H1 (cell line): ENCODE data around the gene PAX5. TPM values are rescaled to one million over a fixed set of nuclear protein-coding genes. Genes with fewer than 3 reads are reported as not detected.

Experiments
- CTCF ChIA-PET: fragments of 300-600 bp; sonication (Branson Sonifier 250); formaldehyde crosslinking; loops from one replicate; lab custom pipeline; 2021; ENCODE audit not compliant: partially characterized antibody; lab: Charles Lee
- POLR2A ChIA-PET: fragments of 300-600 bp; sonication (Branson Sonifier 250); formaldehyde crosslinking; loops from one replicate; lab custom pipeline; 2021; ENCODE audit warnings: inconsistent platforms; ENCODE audit not compliant: partially characterized antibody; lab: Charles Lee
- DNase-seq, 2 experiments: peaks; one replicate each; pipeline versions ENCODE4 v3.0.0 to v3.0.0-alpha.2; 2010 to 2022; ENCODE audit warnings: low spot score in 2 of 2, low read depth in 1 of 2, mixed read lengths in 1 of 2
- FAIRE-seq: peaks from 2 replicates; lab custom pipeline; 2011; peaks lifted over from hg19 to GRCh38; lab: Jason Lieb, UNC
- H2AFZ ChIP-seq: 2 replicates; pipeline ENCODE4 v1.8.1; 2012; ENCODE audit warnings: low read length, inconsistent platforms
- H2AK5ac ChIP-seq: 2 replicates; pipeline ENCODE4 v1.6.1; 2013; ENCODE audit warnings: low read depth, low read length
- H2BK120ac ChIP-seq: replicated peaks from 2 replicates; pipeline ENCODE3; 2013; ENCODE audit warnings: low read depth, low read length, inconsistent platforms
- H2BK12ac ChIP-seq: 2 replicates; pipeline ENCODE4 v1.6.1; 2013; ENCODE audit warnings: low read depth, low read length
- H2BK15ac ChIP-seq: 2 replicates; pipeline ENCODE4 v1.6.1; 2013; ENCODE audit warnings: low read length
- H2BK20ac ChIP-seq: 2 replicates; pipeline ENCODE4 v1.6.1; 2013; ENCODE audit warnings: low read length
- H2BK5ac ChIP-seq: 2 replicates; pipeline ENCODE4 v1.6.1; 2013; ENCODE audit warnings: low read depth, low read length
- H3K14ac ChIP-seq: 2 replicates; pipeline ENCODE4 v1.6.1; 2013; ENCODE audit warnings: inconsistent platforms; ENCODE audit not compliant: insufficient read length
- H3K18ac ChIP-seq: 2 replicates; pipeline ENCODE4 v1.6.1; 2013; ENCODE audit warnings: low read length; ENCODE audit errors: extremely low read depth
- H3K23ac ChIP-seq: 2 replicates; pipeline ENCODE4 v1.6.1; 2013; ENCODE audit warnings: inconsistent platforms; ENCODE audit not compliant: insufficient read length
- H3K23me2 ChIP-seq: 2 replicates; pipeline ENCODE4 v1.6.1; 2013; ENCODE audit warnings: low read depth, low read length
- H3K27ac ChIP-seq: 2 replicates; pipeline ENCODE4 v1.6.1; 2011; ENCODE audit warnings: low read depth, low read length, inconsistent platforms
- H3K27me3 ChIP-seq, 4 experiments: replicated peaks in 1 of 4; 1 replicate in 1 of 4; 2 replicates in 3 of 4; pipeline versions ENCODE4 v1.6.1 to v1.8.1; 2011 to 2013; ENCODE audit warnings: low read length in 3 of 4, mild to moderate bottlenecking in 3 of 4, inconsistent platforms in 2 of 4, mixed read lengths in 2 of 4, moderate library complexity in 1 of 4; ENCODE audit not compliant: control insufficient read depth in 3 of 4, insufficient read depth in 3 of 4; ENCODE audit errors: extremely low read depth in 1 of 4
- H3K36me3 ChIP-seq, 4 experiments: 2 replicates each; pipeline versions ENCODE4 v1.6.1 to v1.8.1; 2011 to 2013; ENCODE audit warnings: mild to moderate bottlenecking in 4 of 4, low read length in 3 of 4, moderate library complexity in 2 of 4, control low read depth in 1 of 4, inconsistent platforms in 1 of 4; ENCODE audit not compliant: insufficient read depth in 4 of 4, control insufficient read depth in 2 of 4
- H3K4ac ChIP-seq: replicated peaks from 2 replicates; pipeline ENCODE3; 2013; ENCODE audit warnings: low read length, low read depth, mixed read lengths, inconsistent platforms; ENCODE audit not compliant: insufficient read length
- H3K4me1 ChIP-seq, 4 experiments: replicated peaks in 1 of 4; 1 replicate in 1 of 4; 2 replicates in 3 of 4; pipeline versions ENCODE4 v1.6.1 to v1.8.1; 2011 to 2013; ENCODE audit warnings: low read length in 3 of 4, inconsistent platforms in 2 of 4, mixed read lengths in 1 of 4; ENCODE audit not compliant: insufficient read depth in 4 of 4, control insufficient read depth in 3 of 4
- H3K4me2 ChIP-seq, 2 experiments: 2 replicates each; pipeline versions ENCODE4 v1.6.1 to v1.8.1; 2011 to 2013; ENCODE audit warnings: low read depth in 2 of 2, low read length in 2 of 2, control low read depth in 1 of 2, inconsistent platforms in 1 of 2, mild to moderate bottlenecking in 1 of 2; ENCODE audit not compliant: insufficient read depth in 1 of 2
- H3K4me3 ChIP-seq, 4 experiments: fragments of 200-600, 300-600 bp in 1 of 4; sonication (generic), shearing (Covaris generic), sonication (Bioruptor Twin) in 1 of 4; 2 replicates each; pipeline versions ENCODE4 v1.5.1 to v1.8.1; 2011 to 2016; ENCODE audit warnings: low read length in 4 of 4, low read depth in 3 of 4, control low read depth in 2 of 4, inconsistent platforms in 2 of 4, mild to moderate bottlenecking in 2 of 4, mixed read lengths in 1 of 4, moderate library complexity in 1 of 4; ENCODE audit not compliant: insufficient read depth in 2 of 4; ENCODE audit errors: extremely low read depth in 1 of 4
- H3K56ac ChIP-seq: replicated peaks from 2 replicates; pipeline ENCODE3; 2013; ENCODE audit warnings: low read depth, mild to moderate bottlenecking, mixed read lengths, low read length, inconsistent platforms; ENCODE audit not compliant: insufficient read length
- H3K79me1 ChIP-seq: 2 replicates; pipeline ENCODE4 v1.6.1; 2013; ENCODE audit warnings: low read depth, low read length, control low read depth
- H3K79me2 ChIP-seq, 2 experiments: 2 replicates each; pipeline versions ENCODE4 v1.6.1 to v1.8.1; 2012 to 2013; ENCODE audit warnings: low read length in 2 of 2, mild to moderate bottlenecking in 2 of 2, inconsistent platforms in 1 of 2; ENCODE audit not compliant: insufficient read depth in 2 of 2, control insufficient read depth in 1 of 2
- H3K9ac ChIP-seq, 4 experiments: replicated peaks in 1 of 4; 1 replicate in 1 of 4; 2 replicates in 3 of 4; pipeline versions ENCODE4 v1.6.1 to v1.8.1; 2011 to 2013; ENCODE audit warnings: low read depth in 3 of 4, low read length in 3 of 4, control low read depth in 2 of 4, mild to moderate bottlenecking in 2 of 4, moderate library complexity in 2 of 4, inconsistent platforms in 1 of 4; ENCODE audit errors: extremely low read depth in 1 of 4
- H3K9me3 ChIP-seq, 2 experiments: 2 replicates each; pipeline versions ENCODE4 v1.6.1 to v1.8.1; 2012 to 2013; ENCODE audit warnings: mild to moderate bottlenecking in 2 of 2, moderate library complexity in 2 of 2, control low read depth in 1 of 2, inconsistent platforms in 1 of 2, low read depth in 1 of 2, low read length in 1 of 2, mixed read lengths in 1 of 2; ENCODE audit not compliant: insufficient read depth in 2 of 2
- H4K20me1 ChIP-seq, 2 experiments: replicated peaks in 1 of 2; 2 replicates each; pipeline versions ENCODE3 to v1.8.1; 2011 to 2013; ENCODE audit warnings: inconsistent platforms in 2 of 2, low read length in 2 of 2, mild to moderate bottlenecking in 1 of 2; ENCODE audit not compliant: insufficient read depth in 2 of 2, control insufficient read depth in 1 of 2
- H4K5ac ChIP-seq: 2 replicates; pipeline ENCODE4 v1.6.1; 2013; ENCODE audit warnings: low read length, low read depth, mixed read lengths, inconsistent platforms; ENCODE audit not compliant: insufficient read length
- H4K8ac ChIP-seq: 2 replicates; pipeline ENCODE4 v1.8.0; 2013; ENCODE audit warnings: mild to moderate bottlenecking, moderate library complexity, low read length, inconsistent platforms; ENCODE audit not compliant: insufficient read depth; ENCODE audit errors: extremely low read depth
- H4K91ac ChIP-seq: replicated peaks from 2 replicates; pipeline ENCODE3; 2013; ENCODE audit warnings: low read length, mixed read lengths, inconsistent platforms; ENCODE audit not compliant: insufficient read length
- BACH1 ChIP-seq: IDR thresholded peaks from 2 replicates; pipeline ENCODE4 v1.6.1; 2012; ENCODE audit warnings: low read length, improper control_type of control experiment
- CBX5 ChIP-seq: fragments of 300-800, 300-1000 bp; sonication (generic); IDR thresholded peaks from 2 replicates; pipeline ENCODE4 v1.7.1; 2016; ENCODE audit warnings: antibody characterized with exemption, low read length, low read depth
- CEBPB ChIP-seq: IDR thresholded peaks from 2 replicates; pipeline ENCODE4 v1.6.1; 2012; ENCODE audit warnings: low read depth, low read length
- CHD2 ChIP-seq: IDR thresholded peaks from 2 replicates; pipeline ENCODE4 v1.6.1; 2012; ENCODE audit warnings: low read length, improper control_type of control experiment
- EZH2 ChIP-seq: fragments of 200-600 bp; sonication (generic); IDR thresholded peaks from 2 replicates; pipeline ENCODE4 v1.7.1; 2012; ENCODE audit warnings: low read depth, mild to moderate bottlenecking, moderate library complexity, low read length, inconsistent platforms; ENCODE audit not compliant: severe bottlenecking
- FOSL1 ChIP-seq: IDR thresholded peaks from 2 replicates; pipeline ENCODE4 v1.6.1; 2011; ENCODE audit warnings: mild to moderate bottlenecking, low read depth, low read length, moderate library complexity; ENCODE audit not compliant: insufficient read depth
- KDM4A ChIP-seq: IDR thresholded peaks from one replicate; pipeline ENCODE4 v1.7.1; 2012; ENCODE audit warnings: low read depth, mild to moderate bottlenecking, moderate library complexity, low read length, inconsistent platforms; ENCODE audit not compliant: severe bottlenecking
- NANOG ChIP-seq: IDR thresholded peaks from 2 replicates; pipeline ENCODE4 v1.6.1; 2011; ENCODE audit warnings: low read length, low read depth, mild to moderate bottlenecking, inconsistent platforms; ENCODE audit not compliant: insufficient read depth, poor library complexity, severe bottlenecking
- SRF ChIP-seq: IDR thresholded peaks from 2 replicates; pipeline ENCODE4 v1.6.1; 2011; ENCODE audit warnings: mild to moderate bottlenecking, low read depth, low read length, moderate library complexity
- TBP ChIP-seq: IDR thresholded peaks from 2 replicates; pipeline ENCODE4 v1.6.1; 2011; ENCODE audit warnings: low read depth, low read length, improper control_type of control experiment
- TEAD4 ChIP-seq: IDR thresholded peaks from 2 replicates; pipeline ENCODE4 v1.6.1; 2012; ENCODE audit warnings: low read depth, low read length, inconsistent platforms, mixed read lengths
- YY1 ChIP-seq: IDR thresholded peaks from 2 replicates; pipeline ENCODE4 v1.6.1; 2011; ENCODE audit warnings: low read depth, mild to moderate bottlenecking, low read length
- WGBS, 2 experiments: shearing (Covaris generic) in 1 of 2; methylation state at CpG; one replicate each; pipeline versions ENCODE4 v1.1.6 to v1.1.7; 2013 to 2015; ENCODE audit warnings: low lambda C conversion rate in 2 of 2, mixed read lengths in 2 of 2, inconsistent platforms in 1 of 2, low coverage in 1 of 2, missing lambda C conversion rate in 1 of 2; ENCODE audit not compliant: insufficient replicate concordance in 2 of 2, insufficient coverage in 1 of 2, insufficient read length in 1 of 2; ENCODE audit errors: extremely low coverage in 1 of 2, missing lambda C conversion rate in 1 of 2; 5-methylcytosine and 5-hydroxymethylcytosine counted together
- polyA plus RNA-seq, 7 experiments: library from polyadenylated mRNA; depleted of rRNA in 3 of 7; stranded (reverse) in 5 of 7; unstranded in 2 of 7; fragments of >200 nt in 5 of 7; fragments of 200-250 nt in 2 of 7; gene quantifications; 1 replicate in 5 of 7; 2 replicates in 1 of 7; 4 replicates in 1 of 7; pipeline versions ENCODE4 v1.2.1 to v1.2.3, GENCODE V29; 2011 to 2013; ENCODE audit warnings: missing spikeins in 2 of 7, mixed read lengths in 2 of 7
- total RNA-seq: library from RNA; stranded (reverse); fragmentation: NEBNext Ultra II Directional; extraction: Animal tissue kit (Norgen Biotek cat#: 25700); gene quantifications from 2 replicates; pipeline ENCODE4 v1.2.1, GENCODE V29; 2021

PAX5 gene
- total and polyA plus RNA-seq, 2 of the 8 experiments (the other 6 are each of a cell fraction or from before 2014, with no cell fraction given), result 0.29 to 0.43 TPM

- H3K27me3 ChIP-seq, result no peaks in the 10 kb centered on the region
- H2AK5ac ChIP-seq, result no peak overlapping the region
- H3K4ac ChIP-seq, result no peak overlapping the region
- peaks cover 0 to 5% of the 10 kb centered on the region in 2 experiments; a peak in 1 of 4 replicates for H3K9me3 ChIP-seq
- H4K91ac ChIP-seq, result no peak overlapping the region
- H2BK5ac ChIP-seq, result no peak overlapping the region
- no peak overlapping the region for H3K4me3 ChIP-seq
- H3K79me1 ChIP-seq, result no peaks in the 10 kb centered on the region
- no peak for DNase-seq
- H3K18ac ChIP-seq, result no peak overlapping the region
- no peaks in the 10 kb centered on the region; the same call in 1 of the 2 replicates for H3K23me2 ChIP-seq
- no peak overlapping the region for H2BK12ac ChIP-seq
- POLR2A ChIA-PET, result interaction anchor here (0.7 kb wide), 1 partner anchor 670 kb away, joined by 3 read pairs; no protein-coding TSS in a partner anchor
- CTCF ChIA-PET, result interaction anchor here (1.0 to 13.4 kb wide), 14 partner anchors 8 to 192 kb away, joined by 3 to 148 read pairs (median 5); no protein-coding TSS in a partner anchor
- H3K27ac ChIP-seq, result no peak overlapping the region
- H4K8ac ChIP-seq, result no peak overlapping the region
- no peak overlapping the region for H3K14ac ChIP-seq
- H2AFZ ChIP-seq, result no peak overlapping the region
- no peak overlapping the region for H3K23ac ChIP-seq
- 0 out of 7 replicates have a peak overlapping the region, but pooled peaks of 1 of the 4 experiments have one; percentile 2 for H3K9ac ChIP-seq
- WGBS, 2 experiments, result 65% methylated on average over 5 of the region's 5 CpGs; no CpG with 5 or more reads in 1 of the 2 experiments
- no peak overlapping the region for H2BK20ac ChIP-seq
- H3K36me3 ChIP-seq, result no peaks in the 10 kb centered on the region
- no peak overlapping the region for H3K56ac ChIP-seq
- no peaks in the 10 kb centered on the region for H3K79me2 ChIP-seq
- no peak for FAIRE-seq
- peaks cover 0 to 2% (median 0%) of the 10 kb centered on the region in 4 experiments; a peak in 1 of 7 replicates for H3K4me1 ChIP-seq
- no peaks in the 10 kb centered on the region for H4K20me1 ChIP-seq
- H2BK120ac ChIP-seq, result no peak overlapping the region
- H4K5ac ChIP-seq, result no peak overlapping the region
- no peak overlapping the region for H2BK15ac ChIP-seq
- no peak overlapping the region for H3K4me2 ChIP-seq
- TF ChIP-seq SRF (no peak), CHD2 (no peak), CEBPB (no peak), NANOG (no peak), TEAD4 (no peak), YY1 (no peak), TBP (no peak), EZH2 (no peak), KDM4A (no peak), BACH1 (no peak), FOSL1 (no peak), CBX5 (no peak)
These were observed 237.2 kb downstream of the PAX5 start for GRCh38 chr9:36796671-36797419.
